ENCODE measurements around the gene IQCM.

DNA sequence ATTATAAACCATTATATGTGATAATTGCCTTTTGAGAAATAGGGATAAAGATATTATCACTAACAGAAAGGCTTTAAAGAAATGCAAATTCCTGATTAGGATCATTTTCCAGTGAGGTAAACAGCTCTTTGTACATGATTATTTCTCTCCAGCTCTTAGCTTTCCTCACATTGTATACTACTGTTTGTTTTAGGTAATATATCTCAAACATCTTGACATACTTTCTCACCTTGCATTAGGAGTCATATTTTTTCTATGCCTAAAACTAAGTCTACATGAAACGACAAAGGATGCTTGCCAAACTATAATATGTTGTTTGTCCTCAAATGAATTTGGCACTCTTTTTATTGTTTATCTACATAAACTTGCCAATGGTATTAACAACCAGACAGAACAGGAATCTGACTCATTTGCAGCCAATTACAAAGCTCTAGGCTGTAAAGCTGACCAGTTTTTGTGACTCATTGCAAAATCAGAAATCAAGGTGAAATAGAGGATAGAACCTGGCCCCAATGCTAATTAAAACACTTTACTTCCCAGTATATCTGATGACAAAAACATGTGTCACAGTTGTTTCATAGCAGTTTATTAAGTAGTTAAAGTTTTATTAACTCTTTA, 107.0 kb downstream of the IQCM start:
- TF ChIP-seq GATA2 (IDR thresholded peaks at IDR 0.05; ENCODE audit: low read depth, low read length) (no peak), GATA3 (IDR thresholded peaks at IDR 0.05; ENCODE audit: low read depth, low read length) (no peak)
